Measurements from ENCODE around the gene TRIM32.

DNA sequence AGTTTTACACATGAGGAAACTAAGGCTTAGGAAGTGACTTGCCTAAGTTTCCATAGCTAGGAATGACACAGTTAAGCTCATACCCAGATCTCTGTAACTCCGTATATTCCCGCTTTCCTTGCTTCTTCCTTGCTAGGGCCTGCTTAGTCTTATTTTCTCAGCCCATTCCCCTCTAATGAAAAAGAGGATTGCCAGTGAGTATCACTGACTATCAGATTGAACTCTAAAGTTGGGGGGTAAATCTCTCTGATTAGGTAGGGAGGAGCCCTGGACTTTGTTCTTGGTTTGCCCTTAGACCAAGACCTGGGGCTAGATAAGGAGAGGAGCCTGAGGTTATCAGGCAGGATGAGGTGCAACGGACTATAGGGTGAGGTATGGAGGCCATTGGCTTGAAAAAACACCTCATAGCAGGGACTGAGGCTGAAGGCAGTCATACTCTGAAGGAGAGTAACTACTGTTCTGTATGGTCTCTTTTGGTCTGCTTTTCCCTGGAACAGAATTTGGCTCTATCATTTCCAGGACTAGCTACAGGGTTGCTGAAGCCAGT, 2.5 kb downstream of the TRIM32 start:
- TF ChIP-seq ESRRG (CRISPR knock-in tag; IDR thresholded peaks at IDR 0.05): no peak
- no peak for TF ChIP-seq RARB (CRISPR knock-in tag; IDR thresholded peaks at IDR 0.05)
- TF ChIP-seq, protein P1, sequence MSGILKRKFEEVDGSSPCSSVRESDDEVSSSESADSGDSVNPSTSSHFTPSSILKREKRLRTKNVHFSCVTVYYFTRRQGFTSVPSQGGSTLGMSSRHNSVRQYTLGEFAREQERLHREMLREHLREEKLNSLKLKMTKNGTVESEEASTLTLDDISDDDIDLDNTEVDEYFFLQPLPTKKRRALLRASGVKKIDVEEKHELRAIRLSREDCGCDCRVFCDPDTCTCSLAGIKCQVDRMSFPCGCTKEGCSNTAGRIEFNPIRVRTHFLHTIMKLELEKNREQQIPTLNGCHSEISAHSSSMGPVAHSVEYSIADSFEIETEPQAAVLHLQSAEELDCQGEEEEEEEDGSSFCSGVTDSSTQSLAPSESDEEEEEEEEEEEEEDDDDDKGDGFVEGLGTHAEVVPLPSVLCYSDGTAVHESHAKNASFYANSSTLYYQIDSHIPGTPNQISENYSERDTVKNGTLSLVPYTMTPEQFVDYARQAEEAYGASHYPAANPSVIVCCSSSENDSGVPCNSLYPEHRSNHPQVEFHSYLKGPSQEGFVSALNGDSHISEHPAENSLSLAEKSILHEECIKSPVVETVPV (CRISPR knock-in tag; IDR thresholded peaks at IDR 0.05): no peak
- TF ChIP-seq, protein P2, sequence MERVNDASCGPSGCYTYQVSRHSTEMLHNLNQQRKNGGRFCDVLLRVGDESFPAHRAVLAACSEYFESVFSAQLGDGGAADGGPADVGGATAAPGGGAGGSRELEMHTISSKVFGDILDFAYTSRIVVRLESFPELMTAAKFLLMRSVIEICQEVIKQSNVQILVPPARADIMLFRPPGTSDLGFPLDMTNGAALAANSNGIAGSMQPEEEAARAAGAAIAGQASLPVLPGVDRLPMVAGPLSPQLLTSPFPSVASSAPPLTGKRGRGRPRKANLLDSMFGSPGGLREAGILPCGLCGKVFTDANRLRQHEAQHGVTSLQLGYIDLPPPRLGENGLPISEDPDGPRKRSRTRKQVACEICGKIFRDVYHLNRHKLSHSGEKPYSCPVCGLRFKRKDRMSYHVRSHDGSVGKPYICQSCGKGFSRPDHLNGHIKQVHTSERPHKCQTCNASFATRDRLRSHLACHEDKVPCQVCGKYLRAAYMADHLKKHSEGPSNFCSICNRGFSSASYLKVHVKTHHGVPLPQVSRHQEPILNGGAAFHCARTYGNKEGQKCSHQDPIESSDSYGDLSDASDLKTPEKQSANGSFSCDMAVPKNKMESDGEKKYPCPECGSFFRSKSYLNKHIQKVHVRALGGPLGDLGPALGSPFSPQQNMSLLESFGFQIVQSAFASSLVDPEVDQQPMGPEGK (CRISPR knock-in tag; IDR thresholded peaks at IDR 0.05; ENCODE audit: borderline replicate concordance): no peak
- no peak for TF ChIP-seq OSR1 (CRISPR knock-in tag; IDR thresholded peaks at IDR 0.05)
- no peak for TF ChIP-seq ARNTL (CRISPR knock-in tag; IDR thresholded peaks at IDR 0.05; ENCODE audit: borderline replicate concordance, low read depth)
- TF ChIP-seq CSDC2 (CRISPR knock-in tag; IDR thresholded peaks at IDR 0.05): no peak
- TF ChIP-seq, protein P3, sequence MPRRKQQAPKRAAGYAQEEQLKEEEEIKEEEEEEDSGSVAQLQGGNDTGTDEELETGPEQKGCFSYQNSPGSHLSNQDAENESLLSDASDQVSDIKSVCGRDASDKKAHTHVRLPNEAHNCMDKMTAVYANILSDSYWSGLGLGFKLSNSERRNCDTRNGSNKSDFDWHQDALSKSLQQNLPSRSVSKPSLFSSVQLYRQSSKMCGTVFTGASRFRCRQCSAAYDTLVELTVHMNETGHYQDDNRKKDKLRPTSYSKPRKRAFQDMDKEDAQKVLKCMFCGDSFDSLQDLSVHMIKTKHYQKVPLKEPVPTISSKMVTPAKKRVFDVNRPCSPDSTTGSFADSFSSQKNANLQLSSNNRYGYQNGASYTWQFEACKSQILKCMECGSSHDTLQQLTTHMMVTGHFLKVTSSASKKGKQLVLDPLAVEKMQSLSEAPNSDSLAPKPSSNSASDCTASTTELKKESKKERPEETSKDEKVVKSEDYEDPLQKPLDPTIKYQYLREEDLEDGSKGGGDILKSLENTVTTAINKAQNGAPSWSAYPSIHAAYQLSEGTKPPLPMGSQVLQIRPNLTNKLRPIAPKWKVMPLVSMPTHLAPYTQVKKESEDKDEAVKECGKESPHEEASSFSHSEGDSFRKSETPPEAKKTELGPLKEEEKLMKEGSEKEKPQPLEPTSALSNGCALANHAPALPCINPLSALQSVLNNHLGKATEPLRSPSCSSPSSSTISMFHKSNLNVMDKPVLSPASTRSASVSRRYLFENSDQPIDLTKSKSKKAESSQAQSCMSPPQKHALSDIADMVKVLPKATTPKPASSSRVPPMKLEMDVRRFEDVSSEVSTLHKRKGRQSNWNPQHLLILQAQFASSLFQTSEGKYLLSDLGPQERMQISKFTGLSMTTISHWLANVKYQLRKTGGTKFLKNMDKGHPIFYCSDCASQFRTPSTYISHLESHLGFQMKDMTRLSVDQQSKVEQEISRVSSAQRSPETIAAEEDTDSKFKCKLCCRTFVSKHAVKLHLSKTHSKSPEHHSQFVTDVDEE (CRISPR knock-in tag; IDR thresholded peaks at IDR 0.05): no peak
- TF ChIP-seq ZFP30 (CRISPR knock-in tag; IDR thresholded peaks at IDR 0.05): no peak
- TF ChIP-seq BACH2 (CRISPR knock-in tag; IDR thresholded peaks at IDR 0.05; ENCODE audit: borderline replicate concordance): no peak
- TF ChIP-seq ZC3H10 (CRISPR knock-in tag; IDR thresholded peaks at IDR 0.05): no peak
- TF ChIP-seq ZNF565 (CRISPR knock-in tag; conservative IDR thresholded peaks at IDR 0.05; ENCODE audit: low read depth): no peak

Data from SK-N-SH treated with all-trans-retinoic acid at 6 μM for 48 hours (cell line).